Heart left ventricle (tissue), 16 donors: ENCODE measurements around the gene IRF2. TPM values are rescaled to one million over a fixed set of nuclear protein-coding genes. Genes with fewer than 3 reads are reported as not detected.

Source experiments
- ATAC-seq, 4 donors: fragments of 200-7000 bp; cut with Tn5 transposase; one replicate each; pipeline ENCODE4 v1.9.1; 2020 to 2022; ENCODE audit warnings: moderate library complexity in 4 of 4, mild to moderate bottlenecking in 3 of 4, moderate number of reproducible peaks in 1 of 4
- DNase-seq, 5 donors: peaks; one replicate each; pipeline ENCODE4 v3.0.0-alpha.2; 2020
- H3K27ac ChIP-seq, 12 donors: fragments of 200-600 bp; sonication (generic) in 4 of 12; one replicate each; pipeline versions ENCODE4 v1.5.0 to v1.8.0; 2016 to 2022; ENCODE audit warnings: mild to moderate bottlenecking in 2 of 12
- H3K27me3 ChIP-seq, 9 donors: fragments of 200-600 bp; sonication (generic) in 2 of 9; one replicate each; pipeline versions ENCODE4 v1.5.1 to v1.8.0; 2016 to 2022; ENCODE audit warnings: mild to moderate bottlenecking in 3 of 9
- H3K36me3 ChIP-seq, 9 donors: fragments of 200-600 bp; sonication (generic) in 2 of 9; one replicate each; pipeline versions ENCODE4 v1.5.0 to v1.8.0; 2018 to 2022; ENCODE audit warnings: mild to moderate bottlenecking in 2 of 9
- H3K4me1 ChIP-seq, 12 donors: fragments of 200-600 bp; sonication (generic) in 4 of 12; one replicate each; pipeline versions ENCODE4 v1.5.0 to v1.8.0; 2016 to 2022; ENCODE audit warnings: mild to moderate bottlenecking in 3 of 12
- H3K4me3 ChIP-seq, 12 donors: fragments of 200-600 bp; sonication (generic) in 4 of 12; one replicate each; pipeline versions ENCODE4 v1.5.0 to v1.8.0; 2017 to 2022; ENCODE audit warnings: mild to moderate bottlenecking in 9 of 12, moderate library complexity in 4 of 12
- H3K9me3 ChIP-seq, 12 donors: fragments of 200-600 bp; sonication (generic) in 4 of 12; one replicate each; pipeline versions ENCODE4 v1.5.0 to v1.8.0; 2016 to 2022; ENCODE audit warnings: mild to moderate bottlenecking in 1 of 12
- POLR2A ChIP-seq, 2 donors: fragments of 450-650 bp; IDR thresholded peaks; one replicate each; pipeline ENCODE4 v1.6.1; 2017; ENCODE audit warnings: antibody characterized with exemption in 2 of 2, mild to moderate bottlenecking in 2 of 2, moderate library complexity in 2 of 2
- WGBS, 4 donors: extraction: QIAGEN DNeasy Blood & Tissue Kit in 2 of 4; methylation state at CpG; one replicate each; pipeline versions ENCODE4 v1.1.5 to v1.1.7; 2013 to 2018; 5-methylcytosine and 5-hydroxymethylcytosine counted together
- intact Hi-C, 10 donors: fragments of 100-400 bp; cut with DNase I; formaldehyde crosslinking; loops; one replicate each; pipeline versions ENCODE4 v1.11.1 to v1.14.2; 2022
- polyA plus RNA-seq, 2 donors: library from polyadenylated mRNA; stranded (reverse); fragments of 200-250 nt; gene quantifications; one replicate each; pipeline ENCODE4 v1.2.3, GENCODE V29; 2013
- total RNA-seq, 9 donors: library from RNA; depleted of rRNA in 2 of 9; stranded (reverse); fragments of >200 nt in 2 of 9; fragmentation: NEBNext Ultra II Directional in 3 of 9; extraction: Animal tissue kit (Norgen Biotek cat#: 25700) in 3 of 9; gene quantifications; one replicate each; pipeline versions ENCODE4 v1.1.0 to v1.2.4, GENCODE V29; 2016 to 2023
- TF ChIP-seq, protein P1 (sequence below), 12 donors: fragments of 200-600 bp; sonication (generic) in 4 of 12; IDR thresholded peaks; one replicate each; pipeline versions ENCODE4 v1.5.0 to v1.8.0; 2018 to 2022; ENCODE audit warnings: antibody characterized with exemption in 12 of 12, mild to moderate bottlenecking in 5 of 12
- donor health status: ischemic (EF 13 %, LVEDD 7.1; RV severe dilation, severe dysfunction).
- donor health status: healthy with polysubstance abuse.
- donor health status: DM: no; HTN: yes; CAD: no.
- donor health status: DM: no; HTN: no; CAD: no.
- donor health status: ischemic (EF 25% LVEDD 6.9; RV normal size, moderate dysfunction).
- donor health status: ischemic (EF 25% LVEDD 5.7; RV mildly dilated, moderate dysfunction).
- donor health status: healthy.
- donor health status: DM: yes; HTN: yes; CAD: no.
- donor health status: ischemic (EF 35%, LVEDD 5.7; RV mildly dilated, moderate dysfunction).
- donor health status: nonischemic (EF 11% LVEDD 7.7; RV severe dilation, severe dysfunction).
- donor health status: DM: yes; HTN: yes; CAD: no.
- donor health status: PGD.
- donor health status: ischemic (EF 29% LVEDD 5.4; RV normal size, mild dysfunction).
- donor health status: nonischemic (EF 23%, LVEDD 6.1; RV moderate dilation, normal function).

The IRF2 gene
- total and polyA plus RNA-seq, 11 donors: 11.5 to 47.2 (median 26.0) TPM

DNA sequence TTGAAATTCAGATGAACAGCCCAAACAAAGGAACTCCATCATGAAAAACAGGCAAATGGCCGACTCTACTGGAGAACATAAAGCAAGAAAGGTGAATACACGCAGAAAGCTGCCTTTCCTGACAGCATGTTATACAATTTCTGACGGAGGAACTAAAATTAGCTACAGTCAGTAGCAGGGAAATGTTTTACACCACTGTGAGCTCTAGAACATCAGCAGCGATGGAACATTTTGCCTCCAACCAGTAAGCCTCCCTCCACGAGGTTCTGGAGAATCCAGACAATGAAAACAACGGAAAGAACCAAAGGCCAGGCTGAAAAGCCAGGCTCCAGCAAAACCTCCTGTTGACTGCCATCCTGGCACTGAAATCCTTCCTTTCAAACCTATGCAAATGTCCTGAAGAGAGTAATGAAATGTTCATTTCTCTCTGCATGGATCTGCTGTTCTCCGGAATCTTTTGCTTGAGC is 78.9 kb downstream of the IRF2 start:
- Histone ChIP-seq H3K9me3 (no peaks in the 10 kb centered on the region), H3K4me1 (peaks cover 6 to 88% (median 33%) of the 10 kb centered on the region in 12 donors), H3K27ac (peak overlapping the region; percentile 27 to 92 (median 70)), H3K36me3 (peaks cover 0 to 95% (median 85%) of the 10 kb centered on the region in 9 donors), H3K27me3 (no peaks in the 10 kb centered on the region), H3K4me3 (no peak overlapping the region)
- intact Hi-C loops: loop anchor here in 1 of 10 donors (5.0 kb wide), 2 partner anchors 48 to 77 kb away; partner anchors contain the start of gene IRF2
- DNase-seq: no peak
- ATAC-seq: peak; percentile 31 to 60 (median 46)
- 55 to 70% (median 63%) methylated on average over 7 of the region's 7 CpGs for WGBS, 4 donors
- no peak for TF ChIP-seq POLR2A (IDR thresholded peaks at IDR 0.05)
- TF ChIP-seq, protein P1, sequence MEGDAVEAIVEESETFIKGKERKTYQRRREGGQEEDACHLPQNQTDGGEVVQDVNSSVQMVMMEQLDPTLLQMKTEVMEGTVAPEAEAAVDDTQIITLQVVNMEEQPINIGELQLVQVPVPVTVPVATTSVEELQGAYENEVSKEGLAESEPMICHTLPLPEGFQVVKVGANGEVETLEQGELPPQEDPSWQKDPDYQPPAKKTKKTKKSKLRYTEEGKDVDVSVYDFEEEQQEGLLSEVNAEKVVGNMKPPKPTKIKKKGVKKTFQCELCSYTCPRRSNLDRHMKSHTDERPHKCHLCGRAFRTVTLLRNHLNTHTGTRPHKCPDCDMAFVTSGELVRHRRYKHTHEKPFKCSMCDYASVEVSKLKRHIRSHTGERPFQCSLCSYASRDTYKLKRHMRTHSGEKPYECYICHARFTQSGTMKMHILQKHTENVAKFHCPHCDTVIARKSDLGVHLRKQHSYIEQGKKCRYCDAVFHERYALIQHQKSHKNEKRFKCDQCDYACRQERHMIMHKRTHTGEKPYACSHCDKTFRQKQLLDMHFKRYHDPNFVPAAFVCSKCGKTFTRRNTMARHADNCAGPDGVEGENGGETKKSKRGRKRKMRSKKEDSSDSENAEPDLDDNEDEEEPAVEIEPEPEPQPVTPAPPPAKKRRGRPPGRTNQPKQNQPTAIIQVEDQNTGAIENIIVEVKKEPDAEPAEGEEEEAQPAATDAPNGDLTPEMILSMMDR (IDR thresholded peaks at IDR 0.05): no peak

DNA sequence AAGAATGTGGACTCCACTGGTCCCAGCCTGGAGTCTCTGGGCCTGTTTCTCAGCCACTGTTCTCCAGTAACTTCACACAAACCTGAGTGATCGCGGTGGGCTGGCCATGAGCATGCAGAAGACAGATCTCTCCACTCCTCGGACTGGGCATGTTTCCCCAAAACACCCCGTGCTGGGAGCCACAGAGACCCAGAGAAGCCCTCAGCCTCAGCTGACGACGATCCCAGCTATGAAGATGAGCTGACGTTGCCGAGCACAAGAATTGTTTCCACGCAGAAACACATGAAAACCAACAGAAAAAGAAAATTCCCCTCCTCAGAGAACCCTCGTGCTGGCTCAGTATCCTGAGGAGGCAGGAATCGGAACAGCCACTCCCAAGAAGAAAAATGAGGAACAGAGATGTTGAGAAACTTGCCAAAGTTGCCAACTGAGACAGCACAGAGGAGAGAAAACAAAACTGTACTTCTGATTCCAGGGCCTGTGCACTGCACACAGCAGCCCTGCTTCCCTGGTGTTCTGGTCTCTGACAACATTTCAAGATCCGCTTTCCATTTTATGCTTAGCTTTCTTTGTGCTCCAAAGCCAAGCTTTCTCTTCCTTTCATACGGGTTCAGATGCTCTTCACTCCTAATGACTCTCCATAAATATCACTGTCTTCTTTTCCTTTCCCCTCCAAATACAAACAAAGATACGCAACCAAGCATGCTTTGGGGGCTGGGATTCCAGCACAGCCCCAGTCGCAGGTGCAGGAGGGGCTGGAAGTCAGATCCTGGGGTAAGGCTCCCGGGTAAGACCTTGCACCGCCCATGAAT is 81.4 kb downstream of the IRF2 start:
- DNase-seq (no peak), ATAC-seq (peak in 2 of 4 donors; percentile 21 to 50)
- WGBS, 4 donors: 85 to 88% (median 87%) methylated on average over 17 of the region's 17 CpGs
- no peaks in the 10 kb centered on the region for H3K9me3 ChIP-seq
- TF ChIP-seq, protein P1 (IDR thresholded peaks at IDR 0.05): no peak
- no peak for TF ChIP-seq POLR2A (IDR thresholded peaks at IDR 0.05)
- peak overlapping the region in 11 of 12 donors; percentile 6 to 92 (median 33) for H3K27ac ChIP-seq
- peaks cover 6 to 74% (median 26%) of the 10 kb centered on the region in 12 donors for H3K4me1 ChIP-seq
- H3K4me3 ChIP-seq: peak overlapping the region in 4 of 12 donors; percentile 3 to 44 (median 18)
- peaks cover 0 to 97% (median 94%) of the 10 kb centered on the region in 9 donors for H3K36me3 ChIP-seq
- no peaks in the 10 kb centered on the region for H3K27me3 ChIP-seq
- intact Hi-C loops: no loop called here

- Histone ChIP-seq H3K4me1 (peaks cover 6 to 72% (median 25%) of the 10 kb centered on the region in 12 donors), H3K9me3 (no peaks in the 10 kb centered on the region), H3K36me3 (peaks cover 0 to 97% (median 94%) of the 10 kb centered on the region in 9 donors), H3K4me3 (peak overlapping the region in 4 of 12 donors; percentile 3 to 44 (median 18)), H3K27me3 (no peaks in the 10 kb centered on the region), H3K27ac (peak overlapping the region in 10 of 12 donors; percentile 6 to 92 (median 33))
- intact Hi-C loops: no loop called here
- 87 to 93% (median 91%) methylated on average over 6 of the region's 6 CpGs for WGBS, 4 donors
- ATAC-seq: no peak
- no peak for DNase-seq
- TF ChIP-seq, protein P1 (IDR thresholded peaks at IDR 0.05): no peak
- no peak for TF ChIP-seq POLR2A (IDR thresholded peaks at IDR 0.05)
These were observed 82.0 kb downstream of the IRF2 start for GRCh38 chr4:184392316-184392715.
